ENCODE results near the gene CNTLN. TPM values are rescaled to one million over a fixed set of nuclear protein-coding genes. Genes with fewer than 3 reads are reported as not detected.
"Not testable (repeated sequence)": the region's sequence is repeated elsewhere in the genome, so short reads cannot be mapped to it uniquely, and the experiment has no call there.

The CNTLN gene
- polyA plus RNA-seq, 1 experiment = 1.9 TPM

DNA sequence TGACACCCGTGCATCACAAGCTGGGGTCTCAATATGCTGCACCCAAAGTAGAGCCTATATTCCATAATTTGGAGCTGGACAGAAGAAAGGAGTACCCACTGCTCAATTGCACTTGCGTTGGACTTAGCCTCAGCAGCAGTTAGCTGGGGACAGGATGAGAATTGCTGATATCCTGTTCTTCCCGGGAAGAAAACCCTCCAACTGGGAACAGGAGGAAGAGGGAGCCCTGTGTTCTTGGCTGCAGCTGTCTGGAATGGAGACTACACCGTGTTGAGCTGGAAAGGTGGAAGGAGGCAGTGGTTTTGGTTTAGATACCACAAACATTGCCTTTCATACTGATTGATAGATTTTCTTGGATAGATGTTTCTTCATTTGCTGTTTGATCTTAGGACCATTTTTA lies 24.6 kb downstream of the CNTLN start:
- CTCF ChIA-PET = no interaction called here
- no peak overlapping the region for H3K4me3 ChIP-seq (ENCODE audit: low read depth, low read length)
- POLR2A ChIA-PET = no interaction called here
- no peaks in the 10 kb centered on the region for H3K36me3 ChIP-seq (ENCODE audit: control insufficient read depth, insufficient read depth, low read length)
- DNase-seq (ENCODE audit: low read depth) = no peak
- no peak for TF ChIP-seq CTCF (IDR thresholded peaks at IDR 0.05; ENCODE audit: insufficient read depth, low read depth, low read length)
- no peaks in the 10 kb centered on the region for H3K27me3 ChIP-seq (ENCODE audit: control insufficient read depth, insufficient read depth, low read length)

- no peaks in the 10 kb centered on the region for H3K27me3 ChIP-seq (ENCODE audit: control insufficient read depth, insufficient read depth, low read length)
- no peak overlapping the region for H3K4me3 ChIP-seq (ENCODE audit: low read depth, low read length)
- ChIA-PET CTCF (interaction anchor here (0.7 kb wide), 1 partner anchor 17 kb away, joined by 4 read pairs; no protein-coding TSS in a partner anchor), POLR2A (no interaction called here)
- no peak for DNase-seq (ENCODE audit: low read depth)
- TF ChIP-seq CTCF (IDR thresholded peaks at IDR 0.05; ENCODE audit: insufficient read depth, low read depth, low read length) = no peak
- no peaks in the 10 kb centered on the region for H3K36me3 ChIP-seq (ENCODE audit: control insufficient read depth, insufficient read depth, low read length)
Measured at GRCh38 chr9:17160327-17160726, 25.5 kb downstream of the CNTLN start.

- Histone ChIP-seq H3K36me3 (ENCODE audit: control insufficient read depth, insufficient read depth, low read length) (no peaks in the 10 kb centered on the region), H3K4me3 (ENCODE audit: low read depth, low read length) (no peak overlapping the region), H3K27me3 (ENCODE audit: control insufficient read depth, insufficient read depth, low read length) (no peaks in the 10 kb centered on the region)
- TF ChIP-seq CTCF (IDR thresholded peaks at IDR 0.05; ENCODE audit: insufficient read depth, low read depth, low read length) = no peak
- ChIA-PET CTCF (no interaction called here), POLR2A (no interaction called here)
- DNase-seq (ENCODE audit: low read depth) = no peak
Measured at GRCh38 chr9:17165764-17166163, 30.9 kb downstream of the CNTLN start.

DNA sequence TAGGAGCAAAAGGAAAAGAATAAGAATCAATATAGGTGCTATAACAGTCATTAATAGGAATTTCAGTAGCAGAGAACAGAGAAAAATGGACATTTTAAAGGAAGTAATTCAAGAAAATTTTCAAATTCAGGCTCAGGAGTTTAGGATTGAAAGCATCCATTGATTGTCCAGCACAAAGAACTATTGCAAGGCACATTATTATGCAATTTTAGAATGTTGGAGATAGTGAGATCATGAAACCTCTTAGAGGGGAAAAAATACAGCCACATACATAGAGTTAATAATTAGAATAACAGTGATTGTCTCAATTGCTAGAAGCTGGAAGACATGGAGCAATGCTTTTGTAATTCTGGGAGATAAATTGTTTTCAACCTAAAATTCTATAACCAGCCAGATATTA lies 31.5 kb downstream of the CNTLN start:
- Histone ChIP-seq H3K27me3 (ENCODE audit: control insufficient read depth, insufficient read depth, low read length) (no peaks in the 10 kb centered on the region), H3K4me3 (ENCODE audit: low read depth, low read length) (no peak overlapping the region), H3K36me3 (ENCODE audit: control insufficient read depth, insufficient read depth, low read length) (no peaks in the 10 kb centered on the region)
- CTCF ChIA-PET = no interaction called here
- DNase-seq (ENCODE audit: low read depth) = no peak
- POLR2A ChIA-PET = no interaction called here
- no peak for TF ChIP-seq CTCF (IDR thresholded peaks at IDR 0.05; ENCODE audit: insufficient read depth, low read depth, low read length)

- Histone ChIP-seq H3K4me3 (ENCODE audit: low read depth, low read length) (no peak overlapping the region), H3K36me3 (ENCODE audit: control insufficient read depth, insufficient read depth, low read length) (no peaks in the 10 kb centered on the region), H3K27me3 (ENCODE audit: control insufficient read depth, insufficient read depth, low read length) (no peaks in the 10 kb centered on the region)
- DNase-seq (ENCODE audit: low read depth) = no peak
- ChIA-PET CTCF (interaction anchor here (0.8 kb wide), 1 partner anchor 9 kb away, joined by 3 read pairs; no protein-coding TSS in a partner anchor), POLR2A (no interaction called here)
- TF ChIP-seq CTCF (IDR thresholded peaks at IDR 0.05; ENCODE audit: insufficient read depth, low read depth, low read length) = no peak
Measured at GRCh38 chr9:17171309-17172094, 36.7 kb downstream of the CNTLN start.

DNA sequence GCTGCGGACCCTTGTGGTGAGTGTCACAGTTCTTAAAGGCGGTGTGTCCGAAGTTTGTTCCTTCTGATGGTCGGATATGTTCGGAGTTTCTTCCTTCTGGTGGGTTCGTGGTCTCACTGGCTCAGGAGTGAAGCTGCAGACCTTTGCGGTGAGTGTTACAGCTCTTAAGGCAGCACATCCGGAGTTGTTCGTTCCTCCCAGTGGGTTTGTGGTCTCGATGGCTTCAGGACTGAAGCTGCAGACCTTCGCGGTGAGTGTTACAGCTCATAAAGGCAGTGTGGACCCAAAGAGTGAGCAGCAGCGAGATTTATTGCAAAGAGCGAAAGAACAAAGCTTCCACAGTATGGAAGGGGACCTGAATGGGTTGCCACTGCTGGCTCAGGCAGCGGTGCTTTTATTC lies 42.7 kb downstream of the CNTLN start:
- POLR2A ChIA-PET; H3K4me3 ChIP-seq (ENCODE audit: low read depth, low read length); H3K36me3 ChIP-seq (ENCODE audit: control insufficient read depth, insufficient read depth, low read length); H3K27me3 ChIP-seq (ENCODE audit: control insufficient read depth, insufficient read depth, low read length); DNase-seq (ENCODE audit: low read depth): not testable (repeated sequence)
- CTCF ChIA-PET = interaction anchor here (0.7 kb wide), 1 partner anchor 17 kb away, joined by 4 read pairs; no protein-coding TSS in a partner anchor
